Mammary epithelial cell (primary cell): ENCODE results near the gene MAN1A2.

Experiments
- EZH2 ChIP-seq: IDR thresholded peaks from 2 replicates; pipeline ENCODE4 v1.6.1; 2012; ENCODE audit warnings: low read length, inconsistent platforms, borderline replicate concordance
- TF ChIP-seq, protein P1 (sequence below), 2 donors: IDR thresholded peaks in 1 of 2; conservative IDR thresholded peaks in 1 of 2; 2 replicates each; pipeline ENCODE4 v1.5.1; 2011 to 2012; ENCODE audit warnings: inconsistent platforms in 2 of 2, low read length in 2 of 2, mild to moderate bottlenecking in 2 of 2, control low read depth in 1 of 2, low read depth in 1 of 2; ENCODE audit not compliant: insufficient read depth in 1 of 2; ENCODE audit errors: extremely low read depth in 1 of 2

DNA sequence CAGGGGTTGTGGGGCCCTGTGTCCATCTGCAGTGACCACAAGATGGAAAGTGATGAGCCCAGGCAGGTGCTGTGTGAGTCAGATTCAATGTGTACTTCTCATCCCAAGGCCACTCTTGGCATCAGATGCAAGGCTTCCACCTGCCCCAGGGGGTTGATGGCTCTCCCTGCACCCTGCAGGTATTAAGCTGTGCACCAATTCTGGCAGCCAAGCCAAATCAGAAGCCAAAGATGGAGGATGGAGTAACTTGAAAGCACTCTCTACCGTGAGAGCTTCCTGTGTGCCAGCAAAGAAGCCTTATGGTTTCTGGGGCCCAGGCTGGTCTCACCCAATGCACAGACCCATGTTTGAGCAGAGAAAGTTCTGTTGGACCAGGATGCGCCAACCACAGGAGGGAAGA is 194.3 kb downstream of the MAN1A2 start:
- TF ChIP-seq, protein P1, sequence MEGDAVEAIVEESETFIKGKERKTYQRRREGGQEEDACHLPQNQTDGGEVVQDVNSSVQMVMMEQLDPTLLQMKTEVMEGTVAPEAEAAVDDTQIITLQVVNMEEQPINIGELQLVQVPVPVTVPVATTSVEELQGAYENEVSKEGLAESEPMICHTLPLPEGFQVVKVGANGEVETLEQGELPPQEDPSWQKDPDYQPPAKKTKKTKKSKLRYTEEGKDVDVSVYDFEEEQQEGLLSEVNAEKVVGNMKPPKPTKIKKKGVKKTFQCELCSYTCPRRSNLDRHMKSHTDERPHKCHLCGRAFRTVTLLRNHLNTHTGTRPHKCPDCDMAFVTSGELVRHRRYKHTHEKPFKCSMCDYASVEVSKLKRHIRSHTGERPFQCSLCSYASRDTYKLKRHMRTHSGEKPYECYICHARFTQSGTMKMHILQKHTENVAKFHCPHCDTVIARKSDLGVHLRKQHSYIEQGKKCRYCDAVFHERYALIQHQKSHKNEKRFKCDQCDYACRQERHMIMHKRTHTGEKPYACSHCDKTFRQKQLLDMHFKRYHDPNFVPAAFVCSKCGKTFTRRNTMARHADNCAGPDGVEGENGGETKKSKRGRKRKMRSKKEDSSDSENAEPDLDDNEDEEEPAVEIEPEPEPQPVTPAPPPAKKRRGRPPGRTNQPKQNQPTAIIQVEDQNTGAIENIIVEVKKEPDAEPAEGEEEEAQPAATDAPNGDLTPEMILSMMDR (conservative IDR thresholded peaks at IDR 0.05 in 1 of 2, IDR thresholded peaks at IDR 0.05 in 1 of 2; ENCODE audit: extremely low read depth in 1 of 2, insufficient read depth in 1 of 2, low read depth in 1 of 2, low read length in 2 of 2), result no peak
- TF ChIP-seq EZH2, result no peak
